GM18861 (cell line): ENCODE measurements around the gene PROK1.

Experiments
- ATAC-seq: cut with Tn5 transposase; IDR thresholded peaks from one replicate; pipeline ENCODE4 v1.9.1; 2021; ENCODE audit not compliant: unreplicated experiment

PROK1 gene

DNA sequence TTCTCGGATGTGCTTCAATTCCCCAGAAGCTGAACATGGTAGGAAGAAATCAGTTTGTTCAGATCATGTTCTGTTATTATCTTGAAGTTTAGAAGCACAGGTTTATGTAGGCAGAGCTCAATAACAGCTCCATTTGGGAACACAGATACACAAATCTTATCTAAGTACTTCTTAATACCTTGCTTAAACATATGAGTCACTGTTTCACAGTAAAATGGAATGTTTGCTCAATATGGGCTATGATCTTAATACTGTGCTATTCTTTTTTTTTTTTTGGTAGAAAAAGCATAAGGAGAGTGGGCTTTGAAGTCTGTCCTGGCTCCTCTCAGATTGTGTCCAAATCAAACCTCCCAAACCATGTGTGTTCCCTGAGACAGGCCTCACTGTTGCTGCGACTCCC is 13.4 kb downstream of the PROK1 start:
- no peak for ATAC-seq

DNA sequence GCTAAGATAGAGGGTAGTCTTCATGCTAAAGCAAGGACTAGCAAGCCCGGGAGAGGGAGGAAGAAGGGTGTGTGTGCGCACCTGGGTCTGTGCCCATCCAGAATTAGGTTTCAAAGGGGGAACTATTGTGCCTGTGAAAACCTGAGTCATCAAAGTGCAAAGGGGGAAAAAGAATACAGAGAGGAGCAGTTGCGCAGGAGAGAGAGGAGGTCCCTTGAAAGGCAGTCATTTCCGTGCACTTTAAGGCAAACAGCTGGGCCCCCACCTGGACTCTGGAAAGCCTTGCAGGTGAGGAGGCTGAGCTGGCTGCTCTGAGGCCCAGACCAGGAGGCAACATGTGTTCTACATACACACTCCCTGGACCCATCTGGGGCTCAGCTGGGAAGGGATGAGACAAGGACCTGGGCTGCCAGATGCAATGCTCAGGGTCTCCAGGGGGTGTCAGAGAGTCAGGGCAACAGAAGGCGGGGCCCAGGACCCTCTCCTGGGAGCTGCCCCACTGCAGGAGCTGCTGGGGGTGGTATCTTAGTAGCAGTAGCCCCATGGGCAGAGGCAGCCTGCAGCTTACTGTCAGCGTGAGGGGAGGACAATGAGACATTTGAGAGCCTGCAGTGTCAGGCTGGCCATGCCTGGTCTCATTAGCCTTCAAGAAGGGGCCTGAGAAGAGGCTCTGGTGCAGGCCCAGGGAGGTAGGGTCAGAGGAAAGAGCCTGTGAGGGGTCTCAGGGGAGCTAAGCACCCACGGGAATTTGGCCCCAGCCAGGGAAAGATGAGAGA is 14.3 kb downstream of the PROK1 start:
- ATAC-seq: no peak

- ATAC-seq: no peak
Observed at GRCh38 chr1:110465814-110466380, 14.9 kb downstream of the PROK1 start.

- ATAC-seq: no peak
Observed at GRCh38 chr1:110466646-110467280, 15.8 kb downstream of the PROK1 start.

GRCh38 chr1:110471131-110471530 is 20.2 kb downstream of the PROK1 start:
- no peak for ATAC-seq

GRCh38 chr1:110472546-110472945 is 21.6 kb downstream of the PROK1 start:
- ATAC-seq: no peak

DNA sequence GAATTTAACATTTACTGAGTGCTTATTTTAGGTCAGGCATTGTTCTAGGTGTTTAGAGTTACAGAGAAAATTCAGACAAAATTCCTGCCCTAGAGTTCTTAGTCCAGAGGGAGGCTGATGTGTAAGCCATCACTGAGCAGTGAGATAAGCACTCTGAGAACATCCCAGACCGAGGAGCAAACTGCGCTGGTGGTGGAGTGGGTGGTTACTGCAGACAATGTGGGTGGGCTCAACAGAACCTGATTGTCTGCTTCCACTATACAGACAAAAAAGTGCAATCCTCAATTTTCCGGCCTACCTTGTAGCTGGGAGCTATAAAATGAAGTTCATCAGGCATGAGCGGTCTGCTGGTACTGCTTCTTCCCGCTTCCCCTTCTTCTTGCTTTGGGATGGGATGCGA is 23.5 kb downstream of the PROK1 start:
- no peak for ATAC-seq

GRCh38 chr1:110475362-110476027 is 24.5 kb downstream of the PROK1 start:
- ATAC-seq: no peak

DNA sequence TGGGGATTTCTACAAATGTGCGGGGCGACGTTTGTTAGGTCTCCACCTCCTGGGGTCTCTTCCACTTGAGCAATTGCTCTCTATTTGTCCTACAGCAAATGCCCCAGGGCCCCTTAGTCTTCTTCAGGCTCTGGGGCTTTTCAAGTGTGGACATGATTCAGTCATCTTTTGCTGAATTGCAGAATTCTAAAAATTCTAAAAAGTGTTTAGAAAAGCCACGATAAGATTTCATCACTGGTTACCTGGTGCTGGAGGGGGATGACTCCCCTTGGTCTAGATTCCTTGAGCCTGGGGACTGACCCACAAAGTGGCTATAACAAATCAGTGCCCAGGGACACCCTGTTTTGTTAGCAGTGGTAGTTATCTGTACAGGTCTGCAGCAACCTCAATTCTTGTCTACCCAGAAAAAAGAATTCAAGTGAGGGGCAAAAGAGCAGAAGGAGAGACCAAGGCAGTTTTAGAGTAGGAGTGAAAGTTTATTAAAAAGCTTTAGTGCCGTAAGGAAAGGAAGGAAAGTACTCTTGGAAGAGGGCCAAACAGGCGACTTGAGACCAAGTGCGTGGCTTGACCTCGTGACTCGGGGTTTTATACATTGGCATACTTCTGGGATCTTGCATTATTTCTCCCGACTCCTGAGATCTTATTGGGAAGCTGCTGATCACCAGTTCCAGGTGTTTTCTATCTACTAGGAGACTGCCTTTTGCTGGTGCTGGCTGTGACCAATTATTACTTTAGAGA is 25.2 kb downstream of the PROK1 start:
- ATAC-seq: no peak

- ATAC-seq: no peak
Observed at GRCh38 chr1:110477041-110477440, 26.1 kb downstream of the PROK1 start.

GRCh38 chr1:110477445-110477957 is 26.6 kb downstream of the PROK1 start:
- ATAC-seq: no peak

DNA sequence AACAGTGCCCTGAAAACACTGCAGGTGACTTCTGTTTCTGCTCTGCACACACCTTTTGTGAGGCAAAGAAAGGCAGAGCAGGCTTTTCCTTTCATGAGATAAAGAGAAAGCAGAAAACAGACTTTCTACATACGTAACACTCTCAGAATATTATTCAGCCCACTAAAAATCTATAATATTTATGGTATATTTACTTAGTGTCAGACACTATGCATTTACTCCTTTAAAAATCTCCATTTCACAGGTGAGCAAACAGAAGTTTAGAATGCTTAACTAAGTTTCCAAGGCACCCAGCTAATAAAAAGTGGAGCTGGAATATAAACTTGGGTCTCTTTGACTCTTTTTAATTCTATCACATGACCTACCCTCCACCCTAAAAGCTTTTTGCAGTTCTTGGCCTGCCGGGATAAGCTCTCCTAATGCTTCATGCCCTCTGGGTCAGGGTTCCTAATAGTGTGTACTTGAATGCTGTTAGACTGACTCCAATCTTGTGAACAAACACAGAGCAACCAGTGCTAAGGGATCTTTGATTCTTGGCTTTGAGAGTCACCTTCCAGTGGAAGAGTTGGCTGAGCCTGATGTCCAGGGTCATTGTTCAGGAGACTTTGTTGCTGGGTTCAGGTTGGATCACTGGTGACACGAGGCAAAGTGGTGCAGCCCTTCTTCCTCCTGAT is 27.2 kb downstream of the PROK1 start:
- ATAC-seq: no peak

DNA sequence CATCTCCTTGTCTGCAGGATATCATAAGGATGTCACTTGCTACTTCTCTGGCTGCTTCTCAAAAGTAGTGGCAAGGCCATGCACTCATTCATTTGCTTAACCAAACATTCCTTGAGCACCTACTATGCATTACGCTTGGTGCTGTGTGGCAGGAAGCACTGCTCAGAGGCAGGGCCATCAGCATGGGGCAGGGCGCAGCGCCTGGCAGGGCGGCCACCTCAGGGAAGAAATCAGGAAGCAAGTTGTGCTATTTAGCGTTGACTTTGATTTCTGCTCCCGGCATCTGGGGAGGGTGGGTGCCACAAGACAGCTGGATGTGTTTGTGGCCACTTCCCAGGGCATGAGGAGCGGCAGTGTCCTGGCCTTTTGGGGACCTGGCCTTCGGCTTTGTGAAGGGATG is 27.9 kb downstream of the PROK1 start:
- no peak for ATAC-seq

- no peak for ATAC-seq
Observed at GRCh38 chr1:110480356-110481096, 29.6 kb downstream of the PROK1 start.

- ATAC-seq: no peak
Observed at GRCh38 chr1:110481968-110482623, 31.1 kb downstream of the PROK1 start.

DNA sequence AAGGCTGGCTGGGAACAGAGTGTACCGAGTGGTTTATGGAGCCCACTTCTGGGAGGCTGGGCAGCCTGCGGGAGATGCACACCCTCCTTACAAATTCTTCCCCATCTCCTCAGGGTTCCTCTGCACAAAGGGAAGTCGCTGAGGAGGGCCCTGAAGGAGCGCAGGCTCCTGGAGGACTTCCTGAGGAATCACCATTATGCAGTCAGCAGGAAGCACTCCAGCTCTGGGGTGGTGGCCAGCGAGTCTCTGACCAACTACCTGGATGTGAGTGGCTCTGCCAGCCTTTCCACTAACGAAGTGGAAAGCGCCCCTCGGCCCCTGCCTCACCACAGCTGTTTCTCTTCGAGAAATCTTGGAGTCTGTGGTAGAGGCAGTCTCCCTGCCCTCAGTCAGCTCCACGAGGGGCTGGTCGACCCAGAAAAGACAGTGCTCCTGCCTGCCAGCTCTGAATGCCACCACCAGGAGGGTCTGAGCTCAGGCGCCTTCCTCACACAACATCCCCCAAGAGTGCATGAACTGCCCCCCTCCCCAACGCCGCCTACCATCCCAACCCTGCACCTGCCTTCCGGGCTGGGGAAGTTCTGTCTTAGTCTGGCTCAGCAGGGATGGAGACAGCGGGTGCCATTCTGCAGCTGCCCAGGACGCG is 31.8 kb downstream of the PROK1 start:
- no peak for ATAC-seq

DNA sequence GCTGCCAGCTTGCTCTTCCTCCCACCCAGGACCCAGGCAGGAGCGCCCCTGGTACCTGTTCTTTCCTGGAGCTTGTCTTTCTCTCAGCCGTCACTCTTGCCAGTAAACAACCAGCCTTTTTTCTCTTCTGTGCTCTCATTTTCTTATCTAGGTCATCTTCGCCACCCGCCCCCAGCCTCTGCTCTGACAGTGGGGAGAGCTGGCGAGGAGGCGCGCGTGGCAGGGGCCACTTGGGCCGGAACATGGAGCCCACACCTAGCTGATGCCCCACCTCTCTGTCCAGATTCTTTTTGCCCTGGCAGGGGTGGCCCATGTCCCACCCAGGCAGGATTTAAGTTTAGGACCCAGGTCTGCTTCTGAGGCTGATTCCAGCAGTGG is 32.3 kb downstream of the PROK1 start:
- ATAC-seq: no peak

- ATAC-seq: no peak
Observed at GRCh38 chr1:110484801-110485200, 33.9 kb downstream of the PROK1 start.

GRCh38 chr1:110485725-110486124 is 34.8 kb downstream of the PROK1 start:
- no peak for ATAC-seq
